Subcutaneous adipose tissue (tissue), 4 donors: ENCODE results near the gene KLHL1. TPM values are rescaled to one million over a fixed set of nuclear protein-coding genes. Genes with fewer than 3 reads are reported as not detected.

Source experiments
- CTCF ChIP-seq: fragments of 450-650 bp; IDR thresholded peaks from one replicate; pipeline ENCODE4 v1.5.1; 2016; ENCODE audit warnings: low read depth, mild to moderate bottlenecking, control low read depth, antibody characterized with exemption, moderate library complexity
- total RNA-seq, 4 donors: library from RNA; depleted of rRNA; stranded (reverse); fragments of >200 nt; gene quantifications; one replicate each; pipeline ENCODE4 v1.1.0, GENCODE V29; 2016

The KLHL1 gene
- total RNA-seq: not detected

GRCh38 chr13:70108356-70109105 lies at the start of gene KLHL1:
Gene KLHL1, minus strand, starts transcription at chr13:70108452. Its CDS starts 753 bp downstream, at chr13:70107699.
- TF ChIP-seq CTCF: no peak

- TF ChIP-seq CTCF: no peak
These were observed 19.8 kb upstream of the KLHL1 start for GRCh38 chr13:70128098-70128497.

GRCh38 chr13:70125693-70126092 lies 17.4 kb upstream of the KLHL1 start:
- TF ChIP-seq CTCF: no peak

- TF ChIP-seq CTCF: no peak
These were observed 9.2 kb upstream of the KLHL1 start for GRCh38 chr13:70117338-70117905.

- no peak for TF ChIP-seq CTCF
These were observed 562 bp downstream of the KLHL1 start, which contains the start of gene ATXN8OS for GRCh38 chr13:70107498-70108281. Gene ATXN8OS, plus strand, starts transcription at chr13:70107826.

- no peak for TF ChIP-seq CTCF
These were observed 1.1 kb downstream of the KLHL1 start for GRCh38 chr13:70107125-70107497.

- TF ChIP-seq CTCF: no peak
These were observed 3.8 kb downstream of the KLHL1 start for GRCh38 chr13:70104481-70104880.
